IPS-NIHi11 (cell line): Measurements from ENCODE around the gene TCP1.
"Not testable (repeated sequence)": the region's sequence is repeated elsewhere in the genome, so short reads cannot be mapped to it uniquely, and the experiment has no call there.

ENCODE experiments used
- DNase-seq: peaks from one replicate; pipeline ENCODE4 v3.0.0; 2012; ENCODE audit warnings: mixed read lengths, low spot score

TCP1 gene

GRCh38 chr6:159817951-159818739 lies 28.7 kb upstream of the TCP1 start:
- DNase-seq, result no peak

DNA sequence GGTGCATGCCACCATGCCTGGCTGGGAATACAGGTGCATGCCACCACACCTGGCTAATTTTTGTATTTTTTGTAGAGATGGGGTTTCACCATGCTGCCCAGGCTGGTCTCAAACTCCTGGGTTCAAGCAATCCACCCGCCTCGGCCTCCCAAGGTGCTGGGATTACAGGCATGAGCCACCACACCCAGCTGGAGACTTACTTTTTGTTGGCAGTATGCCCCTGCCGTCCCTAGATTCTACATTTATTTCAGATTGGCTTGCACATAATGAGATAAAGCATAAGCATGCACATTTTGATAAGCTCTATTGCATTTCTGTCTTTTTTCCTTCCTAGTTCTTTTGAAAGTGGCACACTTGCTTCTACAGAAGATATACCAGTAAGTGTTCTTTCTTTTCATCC lies 27.4 kb upstream of the TCP1 start:
- not testable (repeated sequence) for DNase-seq

- no peak for DNase-seq
These were observed 26.0 kb upstream of the TCP1 start for GRCh38 chr6:159815410-159815809.

DNA sequence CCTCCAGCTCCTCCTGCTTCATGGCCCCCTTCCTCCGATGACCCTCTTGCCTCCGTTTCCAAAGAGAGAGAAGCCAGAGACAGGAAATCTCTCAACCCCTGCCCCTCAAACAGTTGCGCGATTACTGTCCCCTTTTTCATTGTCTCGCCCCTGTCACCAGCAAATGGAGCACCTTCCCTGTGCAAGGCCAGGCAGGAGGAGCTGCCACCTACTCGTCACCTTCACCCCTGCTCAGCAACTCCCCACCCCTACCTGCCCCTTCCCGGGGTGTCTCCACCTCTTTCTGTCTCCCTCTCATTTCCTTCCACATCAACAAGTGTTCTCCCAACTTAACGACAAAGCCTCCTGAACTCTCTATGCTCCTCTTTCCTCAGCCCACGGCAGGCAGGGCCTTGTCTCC lies 24.4 kb upstream of the TCP1 start:
- DNase-seq, result no peak

DNA sequence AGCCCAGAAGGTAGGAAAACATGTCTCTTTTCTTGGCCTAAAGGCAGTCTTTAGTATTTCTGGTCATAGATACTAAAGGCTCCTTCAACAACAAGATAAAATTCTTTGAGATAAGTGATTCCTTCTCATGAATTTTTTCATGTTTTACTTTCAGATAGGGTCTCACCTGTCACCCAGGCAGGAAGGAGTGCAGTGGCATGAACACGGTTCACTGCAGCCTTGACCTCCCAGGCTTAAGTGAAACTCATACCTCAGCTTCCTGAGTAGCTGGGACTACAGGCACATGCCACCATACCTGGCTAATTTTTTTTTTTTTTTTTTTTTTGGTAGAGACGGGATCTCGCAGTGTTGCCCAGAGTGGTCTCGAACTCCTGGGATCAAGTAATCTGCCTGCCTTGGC lies 19.7 kb upstream of the TCP1 start:
- no peak for DNase-seq

DNA sequence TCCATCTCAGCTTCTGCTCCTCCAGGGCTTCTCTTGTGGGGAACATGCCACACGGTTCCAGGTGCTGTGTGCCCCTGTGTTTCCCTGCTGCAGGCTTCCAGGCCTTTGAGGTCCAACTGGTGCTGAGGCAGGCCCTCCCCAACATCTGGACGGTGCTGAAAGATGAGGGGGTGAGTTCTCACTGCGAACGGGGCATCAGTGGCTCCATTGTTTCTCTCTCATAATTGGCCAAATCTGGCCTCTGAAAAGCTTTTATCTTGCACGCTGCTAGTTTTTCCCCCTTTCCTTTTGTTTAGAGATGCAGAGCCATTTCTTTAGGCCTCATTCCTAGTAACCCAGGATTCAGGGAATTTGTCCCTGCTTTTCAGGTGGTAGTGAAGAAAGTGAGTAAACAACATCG lies 19.2 kb upstream of the TCP1 start:
- no peak for DNase-seq

DNA sequence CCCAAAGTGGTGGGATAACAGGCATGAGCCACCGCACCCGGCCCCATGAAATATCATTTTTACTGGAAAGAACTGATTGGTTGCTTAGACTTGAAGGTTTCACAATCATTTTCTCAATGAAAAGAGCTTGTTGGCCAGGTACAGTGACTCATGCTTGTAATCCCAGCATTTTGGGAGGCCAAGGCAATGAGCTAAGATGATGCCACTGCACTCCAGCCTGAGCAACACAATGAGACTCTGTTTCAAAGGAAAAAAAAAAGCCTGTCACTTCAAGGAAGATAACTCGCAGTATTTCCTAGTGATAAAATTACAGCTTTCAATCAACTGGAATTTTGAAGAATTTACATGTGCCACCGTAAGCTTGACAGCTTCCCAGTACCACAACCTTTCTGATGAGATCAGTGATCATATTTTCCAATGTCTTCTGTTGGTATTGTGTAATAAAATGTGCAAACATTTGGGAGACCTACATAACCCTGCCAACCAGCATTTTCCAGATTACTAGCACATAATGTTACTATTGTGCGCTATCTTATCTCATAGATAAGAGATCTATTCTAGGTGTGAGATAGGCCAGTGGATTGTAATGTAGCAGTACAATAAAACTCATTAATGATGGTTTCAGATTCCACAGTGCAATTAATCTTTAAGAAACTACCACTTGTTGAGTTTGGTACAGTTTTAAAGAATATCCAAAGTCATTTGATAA lies 17.9 kb upstream of the TCP1 start:
- no peak for DNase-seq

- DNase-seq, result no peak
These were observed 16.6 kb upstream of the TCP1 start for GRCh38 chr6:159806021-159806458.

DNA sequence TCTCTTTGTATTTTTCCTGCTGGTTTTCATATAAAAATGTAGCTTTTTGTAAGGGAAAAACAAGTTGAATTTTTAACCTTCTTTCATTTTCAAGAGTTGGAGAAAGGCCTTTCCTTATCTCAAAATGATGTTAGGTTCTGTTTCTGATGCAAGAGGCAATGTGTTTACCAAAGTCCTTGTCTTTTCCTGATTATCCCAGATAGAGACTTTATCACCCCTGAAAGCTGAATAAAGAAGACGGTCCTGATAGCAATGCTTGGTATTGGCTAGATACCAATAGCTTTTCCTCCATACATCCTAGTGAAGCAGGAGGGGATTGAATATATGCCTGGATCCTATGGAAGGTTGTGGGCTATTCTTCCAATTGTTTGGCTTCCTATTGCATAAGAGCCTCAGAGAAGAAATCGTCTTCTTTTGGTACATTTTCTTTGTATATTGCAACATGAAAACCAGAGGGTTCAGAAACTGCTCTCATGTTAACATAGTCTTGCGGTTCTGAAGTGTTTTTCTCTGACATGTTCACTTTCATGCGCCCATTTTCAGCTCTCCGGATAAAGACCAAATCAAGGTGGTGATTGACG lies 16.1 kb upstream of the TCP1 start:
- no peak for DNase-seq

DNA sequence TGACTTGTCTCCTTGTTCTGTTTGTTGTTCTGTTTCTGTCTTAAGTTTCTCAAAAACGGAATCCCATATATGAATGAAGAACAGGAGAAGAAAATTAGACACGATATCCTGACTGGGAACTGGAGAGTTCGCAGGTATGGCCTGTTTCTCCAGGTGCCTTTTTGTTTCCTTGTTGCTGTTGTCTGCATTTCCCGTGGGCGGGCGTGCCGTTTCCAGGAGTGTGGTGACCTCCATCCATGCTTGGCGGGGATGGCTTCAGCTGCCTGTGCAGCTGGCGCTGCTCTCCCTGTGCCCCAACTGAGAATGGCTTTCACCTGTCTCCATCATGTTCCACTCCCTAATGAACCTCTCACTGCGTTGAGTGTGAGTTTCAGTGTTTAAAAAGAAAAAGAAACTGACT lies 15.1 kb upstream of the TCP1 start:
- no peak for DNase-seq

GRCh38 chr6:159801935-159802334 lies 12.5 kb upstream of the TCP1 start:
- no peak for DNase-seq

GRCh38 chr6:159800141-159800865 lies 10.9 kb upstream of the TCP1 start, which contains the start of gene PNLDC1:
TSS of gene PNLDC1 (plus strand) at chr6:159800276. CDS start at chr6:159800308, 32 bp downstream.
- no peak for DNase-seq

DNA sequence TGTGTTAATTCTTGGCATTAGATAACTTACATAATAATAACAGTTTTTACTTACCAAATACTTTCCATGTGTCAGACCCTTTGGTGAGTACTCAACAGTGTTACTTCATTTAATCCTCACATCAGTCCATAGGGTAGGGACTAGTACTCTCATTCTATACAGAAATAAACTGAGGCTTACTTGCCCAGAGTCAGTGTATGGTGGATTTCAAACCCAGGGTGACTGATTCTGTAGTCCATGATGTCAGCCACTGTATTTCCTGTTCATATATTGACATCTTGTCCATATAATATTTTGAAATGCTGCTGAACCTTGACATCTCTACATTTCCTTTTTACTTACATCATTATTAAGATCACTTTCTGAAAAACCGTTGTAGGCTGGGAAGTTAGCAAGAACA lies 8.2 kb upstream of the TCP1 start:
- DNase-seq, result no peak

DNA sequence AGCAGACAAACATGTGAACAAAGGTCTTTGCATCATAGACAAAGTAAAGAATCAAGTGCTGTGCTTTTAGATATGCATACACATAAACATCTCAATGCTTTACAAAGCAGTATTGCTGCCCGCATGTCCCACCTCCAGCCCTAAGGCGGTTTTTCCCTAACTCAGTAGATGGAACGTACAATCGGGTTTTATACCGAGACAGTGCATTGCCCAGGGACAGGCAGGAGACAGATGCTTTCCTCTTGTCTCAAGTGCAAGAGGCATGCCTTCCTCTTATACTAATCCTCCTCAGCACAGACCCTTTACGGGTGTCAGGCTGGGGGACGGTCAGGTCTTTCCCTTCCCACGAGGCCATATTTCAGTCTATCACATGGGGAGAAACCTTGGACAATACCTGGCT lies 5.6 kb upstream of the TCP1 start:
- DNase-seq, result not testable (repeated sequence)

DNA sequence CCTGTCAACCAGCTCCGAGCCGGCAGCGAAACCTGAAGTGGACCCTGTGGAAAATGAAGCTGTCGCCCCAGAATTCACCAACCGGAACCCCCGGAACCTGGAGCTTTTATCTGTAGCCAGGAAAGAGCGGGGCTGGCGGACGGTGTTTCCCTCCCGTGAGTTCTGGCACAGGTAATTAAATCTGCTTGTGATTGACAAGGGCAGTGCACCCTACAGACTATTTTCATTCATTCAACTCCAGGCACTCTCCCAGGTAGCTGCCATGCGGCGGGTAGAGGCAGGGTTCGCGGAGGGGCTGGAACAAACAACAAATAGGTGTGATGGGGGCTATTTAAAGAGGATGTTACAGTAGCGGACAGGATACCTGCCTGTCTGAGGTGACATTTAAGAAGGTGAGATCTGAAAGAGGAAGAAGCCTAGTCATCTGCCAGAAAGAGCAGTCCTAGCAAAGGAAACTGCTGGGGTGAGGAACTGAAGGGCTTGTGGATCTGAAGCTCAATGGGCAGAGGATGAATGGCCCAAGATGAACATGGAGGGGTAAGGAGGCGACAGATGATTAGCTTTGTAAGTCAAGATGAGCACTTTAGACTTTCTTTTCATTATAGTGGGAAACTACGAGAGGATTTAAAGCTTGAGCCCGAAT lies 1.7 kb upstream of the TCP1 start:
- no peak for DNase-seq

GRCh38 chr6:159790149-159790955 lies 950 bp upstream of the TCP1 start, which contains the start of gene MRPL18:
TSS of gene MRPL18 (plus strand) at chr6:159790467. CDS start at chr6:159790588, 121 bp downstream.
- DNase-seq, result peak; percentile 94

GRCh38 chr6:159788753-159789376 lies 537 bp downstream of the TCP1 start:
- peak; percentile 30 for DNase-seq

DNA sequence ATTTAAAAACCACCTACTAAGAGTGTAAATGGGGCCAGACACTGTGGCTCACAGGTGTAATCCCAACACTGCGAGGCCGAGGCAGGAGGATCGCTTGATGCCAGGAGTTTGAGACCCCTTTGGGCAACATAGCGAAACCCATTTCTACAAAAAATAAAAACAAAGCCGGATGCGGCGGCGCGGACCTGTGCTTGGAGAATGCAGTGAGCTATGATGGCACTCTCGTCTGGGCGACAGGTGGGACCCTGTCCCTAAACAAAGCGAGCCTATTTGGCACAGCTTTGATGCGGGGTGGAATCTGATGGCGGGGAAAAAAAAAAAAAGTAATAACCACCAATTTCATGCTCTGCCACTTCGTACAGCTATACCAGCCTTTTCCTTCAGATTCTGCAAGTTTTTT lies 1.1 kb downstream of the TCP1 start:
- no peak for DNase-seq

DNA sequence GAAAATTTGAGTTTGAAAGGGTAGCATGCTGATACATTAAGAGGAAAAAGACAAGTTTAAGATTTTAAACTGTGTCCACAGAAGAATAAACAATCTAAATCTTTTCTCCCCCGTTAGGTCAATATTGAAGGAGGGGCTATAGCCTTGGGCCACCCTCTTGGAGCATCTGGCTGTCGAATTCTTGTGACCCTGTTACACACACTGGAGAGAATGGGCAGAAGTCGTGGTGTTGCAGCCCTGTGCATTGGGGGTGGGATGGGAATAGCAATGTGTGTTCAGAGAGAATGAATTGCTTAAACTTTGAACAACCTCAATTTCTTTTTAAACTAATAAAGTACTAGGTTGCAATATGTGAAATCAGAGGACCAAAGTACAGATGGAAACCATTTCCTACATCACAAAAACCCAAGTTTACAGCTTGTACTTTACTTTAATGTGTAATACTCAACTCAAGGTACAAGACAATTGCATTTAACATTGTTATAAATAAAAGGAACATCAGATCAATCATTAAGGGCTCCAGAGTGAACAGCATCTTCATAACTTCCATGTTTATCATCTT lies 10.8 kb downstream of the TCP1 start:
- DNase-seq, result no peak

- no peak for DNase-seq
These were observed 11.3 kb downstream of the TCP1 start for GRCh38 chr6:159778131-159778530.
